Measurements from ENCODE around the gene TBL1Y. TPM values are rescaled to one million over a fixed set of nuclear protein-coding genes. Genes with fewer than 3 reads are reported as not detected.

TBL1Y gene
- total and polyA plus RNA-seq, 2 donors (not counting 1 experiment from before 2014, with no cell fraction given) = not detected

DNA sequence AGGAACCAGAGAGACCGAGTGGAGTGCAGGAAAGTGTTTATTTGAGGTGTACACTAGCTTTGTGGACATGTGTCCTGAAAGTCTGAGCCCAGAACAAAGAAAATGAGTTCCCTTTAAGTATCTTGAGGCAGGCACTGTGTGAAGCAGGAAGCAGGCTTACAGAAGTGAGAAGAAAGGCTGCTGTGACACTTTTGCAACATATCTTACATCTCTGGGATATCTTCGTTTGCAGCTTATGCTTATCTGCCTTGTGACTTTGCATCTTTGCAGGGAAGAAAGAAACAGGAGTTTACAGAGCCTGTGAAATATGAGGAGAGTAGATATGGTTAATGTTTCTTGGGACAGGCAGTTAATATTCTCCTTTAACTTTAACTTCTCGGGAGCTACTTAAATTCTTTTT is 92.1 kb downstream of the TBL1Y start:
- CTCF ChIA-PET = no interaction called here
- Mint-ChIP-seq H3K27ac (no peak overlapping the region), H3K9me3 (ENCODE audit: insufficient read depth) (no peaks in the 10 kb centered on the region), H3K4me1 (peaks cover 20% of the 10 kb centered on the region), H3K4me3 (no peak overlapping the region), H3K27me3 (no peaks in the 10 kb centered on the region)
- H3K27ac ChIP-seq (ENCODE audit: low read length in 2 of 2) = no peak overlapping the region
- H3K27me3 ChIP-seq (replicated peaks in 1 of 4; ENCODE audit: control extremely low read depth in 1 of 4, control insufficient read depth in 3 of 4, insufficient read depth in 4 of 4, low read length in 3 of 4) = no peaks in the 10 kb centered on the region
- H3K9me3 ChIP-seq (ENCODE audit: control extremely low read depth in 1 of 3, control insufficient read depth in 2 of 3, insufficient read depth in 1 of 3, low read length in 2 of 3) = no peaks in the 10 kb centered on the region
- H4K20me1 ChIP-seq (ENCODE audit: control insufficient read depth, insufficient read depth, low read length, poor library complexity, severe bottlenecking) = no peaks in the 10 kb centered on the region
- no peaks in the 10 kb centered on the region for H3K36me3 ChIP-seq (replicated peaks in 1 of 2; ENCODE audit: control extremely low read depth in 1 of 2, control insufficient read depth in 1 of 2, extremely low read depth in 1 of 2, insufficient read depth in 2 of 2, low read length in 1 of 2)
- intact Hi-C loops (cut with micrococcal nuclease) = no loop called here
- no peak overlapping the region for H2AFZ ChIP-seq (ENCODE audit: insufficient read depth, low read depth, low read length, poor library complexity, severe bottlenecking)
- WGBS (ENCODE audit: insufficient coverage) = 33% methylated on average over 1 of the region's 3 CpGs
- H3K4me3 ChIP-seq (ENCODE audit: control extremely low read depth in 1 of 5, extremely low read depth in 1 of 5, insufficient read depth in 1 of 5, low read depth in 2 of 5, low read length in 4 of 5) = no peak overlapping the region
- TF ChIP-seq, protein P1, sequence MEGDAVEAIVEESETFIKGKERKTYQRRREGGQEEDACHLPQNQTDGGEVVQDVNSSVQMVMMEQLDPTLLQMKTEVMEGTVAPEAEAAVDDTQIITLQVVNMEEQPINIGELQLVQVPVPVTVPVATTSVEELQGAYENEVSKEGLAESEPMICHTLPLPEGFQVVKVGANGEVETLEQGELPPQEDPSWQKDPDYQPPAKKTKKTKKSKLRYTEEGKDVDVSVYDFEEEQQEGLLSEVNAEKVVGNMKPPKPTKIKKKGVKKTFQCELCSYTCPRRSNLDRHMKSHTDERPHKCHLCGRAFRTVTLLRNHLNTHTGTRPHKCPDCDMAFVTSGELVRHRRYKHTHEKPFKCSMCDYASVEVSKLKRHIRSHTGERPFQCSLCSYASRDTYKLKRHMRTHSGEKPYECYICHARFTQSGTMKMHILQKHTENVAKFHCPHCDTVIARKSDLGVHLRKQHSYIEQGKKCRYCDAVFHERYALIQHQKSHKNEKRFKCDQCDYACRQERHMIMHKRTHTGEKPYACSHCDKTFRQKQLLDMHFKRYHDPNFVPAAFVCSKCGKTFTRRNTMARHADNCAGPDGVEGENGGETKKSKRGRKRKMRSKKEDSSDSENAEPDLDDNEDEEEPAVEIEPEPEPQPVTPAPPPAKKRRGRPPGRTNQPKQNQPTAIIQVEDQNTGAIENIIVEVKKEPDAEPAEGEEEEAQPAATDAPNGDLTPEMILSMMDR (IDR thresholded peaks at IDR 0.05) = no peak
- no peak for TF ChIP-seq EZH2 (IDR thresholded peaks at IDR 0.05; ENCODE audit: borderline replicate concordance, insufficient read depth, low read depth, low read length, poor library complexity, severe bottlenecking)
- H3K9ac ChIP-seq (ENCODE audit: low read length) = no peak overlapping the region
- no peaks in the 10 kb centered on the region for H3K79me2 ChIP-seq (ENCODE audit: control insufficient read depth, insufficient read depth, low read length)
- DNase-seq (no peak), ATAC-seq (ENCODE audit: low read depth) (no peak)
- H3K4me1 ChIP-seq (ENCODE audit: control insufficient read depth in 2 of 2, insufficient read depth in 2 of 2, low read length in 2 of 2) = peaks cover 0 to 2% of the 10 kb centered on the region in 2 donors
- POLR2A ChIA-PET = no interaction called here
- H3K4me2 ChIP-seq (replicated peaks; ENCODE audit: low read depth, low read length, poor library complexity, severe bottlenecking) = no peak overlapping the region

DNA sequence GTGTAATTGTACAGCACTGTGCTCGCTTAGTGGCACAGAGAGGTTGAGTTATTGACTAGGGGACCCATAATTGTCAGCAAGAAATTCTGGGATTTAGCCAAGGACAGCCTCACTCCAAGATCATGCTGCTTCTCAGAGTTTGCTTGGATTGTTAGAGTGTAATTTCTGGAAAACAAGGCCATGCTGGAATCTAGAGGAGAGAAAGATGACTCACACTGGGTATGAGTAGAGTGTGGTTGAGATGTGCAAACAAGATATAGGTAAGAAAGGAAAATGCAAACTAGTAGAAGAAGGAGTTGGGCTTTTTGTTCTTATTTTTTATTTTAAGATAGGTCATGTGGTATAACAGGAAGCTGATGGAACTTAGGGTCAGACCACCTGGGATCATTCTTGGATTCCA is 97.4 kb downstream of the TBL1Y start:
- no peak overlapping the region for H3K4me3 Mint-ChIP-seq
- H3K27me3 ChIP-seq (replicated peaks in 1 of 4; ENCODE audit: control extremely low read depth in 1 of 4, control insufficient read depth in 3 of 4, insufficient read depth in 4 of 4, low read length in 3 of 4) = no peaks in the 10 kb centered on the region
- H3K9me3 ChIP-seq (ENCODE audit: control extremely low read depth in 1 of 3, control insufficient read depth in 2 of 3, insufficient read depth in 1 of 3, low read length in 2 of 3) = no peaks in the 10 kb centered on the region
- H3K79me2 ChIP-seq (ENCODE audit: control insufficient read depth, insufficient read depth, low read length) = no peaks in the 10 kb centered on the region
- no peaks in the 10 kb centered on the region for H3K9me3 Mint-ChIP-seq (ENCODE audit: insufficient read depth)
- no peaks in the 10 kb centered on the region for H4K20me1 ChIP-seq (ENCODE audit: control insufficient read depth, insufficient read depth, low read length, poor library complexity, severe bottlenecking)
- no peaks in the 10 kb centered on the region for H3K27me3 Mint-ChIP-seq
- no peak for DNase-seq
- no peaks in the 10 kb centered on the region for H3K4me1 ChIP-seq (ENCODE audit: control insufficient read depth in 2 of 2, insufficient read depth in 2 of 2, low read length in 2 of 2)
- H3K36me3 ChIP-seq (replicated peaks in 1 of 2; ENCODE audit: control extremely low read depth in 1 of 2, control insufficient read depth in 1 of 2, extremely low read depth in 1 of 2, insufficient read depth in 2 of 2, low read length in 1 of 2) = no peaks in the 10 kb centered on the region
- TF ChIP-seq EZH2 (IDR thresholded peaks at IDR 0.05; ENCODE audit: borderline replicate concordance, insufficient read depth, low read depth, low read length, poor library complexity, severe bottlenecking) = no peak
- TF ChIP-seq, protein P1 (IDR thresholded peaks at IDR 0.05) = no peak
- no CpG with 5 or more reads among the region's 1 CpG for WGBS (ENCODE audit: insufficient coverage)
- no peak overlapping the region for H3K4me3 ChIP-seq (ENCODE audit: control extremely low read depth in 1 of 5, extremely low read depth in 1 of 5, insufficient read depth in 1 of 5, low read depth in 2 of 5, low read length in 4 of 5)
- no peak overlapping the region for H3K9ac ChIP-seq (ENCODE audit: low read length)
- H2AFZ ChIP-seq (ENCODE audit: insufficient read depth, low read depth, low read length, poor library complexity, severe bottlenecking) = no peak overlapping the region
- no peak overlapping the region for H3K27ac Mint-ChIP-seq
- CTCF ChIA-PET = no interaction called here
- POLR2A ChIA-PET = no interaction called here
- H3K27ac ChIP-seq (ENCODE audit: low read length in 2 of 2) = no peak overlapping the region
- H3K4me1 Mint-ChIP-seq = no peaks in the 10 kb centered on the region
- H3K4me2 ChIP-seq (replicated peaks; ENCODE audit: low read depth, low read length, poor library complexity, severe bottlenecking) = no peak overlapping the region
- intact Hi-C loops (cut with micrococcal nuclease) = no loop called here
- no peak for ATAC-seq (ENCODE audit: low read depth)
